Inferior parietal cortex (tissue), 1 donor: ENCODE measurements around the gene CTTN.

Source experiments
- DNase-seq: peaks from one replicate; pipeline ENCODE4 v3.0.0-alpha.2; 2016; ENCODE audit errors: extremely low spot score

Gene CTTN

DNA sequence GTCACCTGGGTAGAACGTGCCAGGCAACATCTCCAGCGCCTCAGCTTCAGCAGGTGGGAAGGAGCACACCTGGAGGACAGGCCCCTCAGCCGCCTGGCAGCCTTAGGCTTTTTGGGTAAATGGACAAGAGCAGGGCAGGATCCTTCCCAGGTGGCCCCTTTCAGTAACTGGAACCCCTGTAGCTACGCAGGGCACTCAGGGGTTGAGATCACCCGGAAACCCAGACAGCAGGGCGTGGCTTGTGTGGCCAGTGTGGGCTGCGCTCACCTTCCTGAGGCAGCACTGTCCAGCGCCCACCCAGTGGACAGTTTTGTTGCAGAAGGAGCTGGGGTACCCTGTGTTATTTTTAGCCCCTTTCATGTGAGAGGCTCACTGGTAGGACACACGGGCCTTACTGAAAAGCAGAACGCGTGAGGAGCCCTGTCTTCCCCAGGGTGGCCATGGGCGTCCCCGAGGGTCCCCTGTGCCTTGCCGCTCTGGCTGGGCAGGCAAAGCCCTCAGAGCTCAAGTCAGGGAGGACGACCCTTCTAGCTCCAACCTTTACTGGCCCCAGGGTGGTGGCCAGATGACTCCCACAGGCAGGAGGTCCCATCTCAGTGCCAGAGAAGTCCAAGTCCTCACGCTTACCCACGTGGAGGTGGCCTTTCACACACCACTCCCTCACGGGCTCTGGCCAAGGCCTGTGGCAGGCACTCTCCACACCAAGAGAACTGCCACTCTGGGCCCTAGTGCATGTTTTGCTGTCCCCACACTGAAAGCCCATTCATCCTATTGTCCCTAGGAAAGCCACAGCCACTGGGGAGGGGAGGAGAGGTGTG lies 75.8 kb downstream of the CTTN start:
- no peak for DNase-seq

DNA sequence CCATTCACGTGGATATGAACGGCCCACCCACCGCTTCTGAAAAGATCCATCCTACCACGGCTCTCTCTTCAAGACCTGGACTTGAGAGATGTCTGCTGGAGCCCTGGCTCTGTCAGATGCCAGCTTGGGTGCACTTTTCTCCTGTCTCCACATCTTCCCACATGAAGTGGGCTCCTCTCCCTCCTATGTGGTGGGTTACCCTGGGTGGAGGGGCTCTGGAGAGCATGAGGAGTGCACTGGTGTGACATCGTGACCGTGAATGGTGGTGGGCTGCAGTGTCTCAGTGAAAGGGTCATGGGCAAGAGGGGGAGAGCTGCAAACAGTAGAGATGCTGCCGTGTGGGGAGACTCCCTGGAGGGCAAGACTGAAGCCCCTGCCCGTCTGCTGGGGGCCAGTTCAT lies 76.4 kb downstream of the CTTN start:
- no peak for DNase-seq

DNA sequence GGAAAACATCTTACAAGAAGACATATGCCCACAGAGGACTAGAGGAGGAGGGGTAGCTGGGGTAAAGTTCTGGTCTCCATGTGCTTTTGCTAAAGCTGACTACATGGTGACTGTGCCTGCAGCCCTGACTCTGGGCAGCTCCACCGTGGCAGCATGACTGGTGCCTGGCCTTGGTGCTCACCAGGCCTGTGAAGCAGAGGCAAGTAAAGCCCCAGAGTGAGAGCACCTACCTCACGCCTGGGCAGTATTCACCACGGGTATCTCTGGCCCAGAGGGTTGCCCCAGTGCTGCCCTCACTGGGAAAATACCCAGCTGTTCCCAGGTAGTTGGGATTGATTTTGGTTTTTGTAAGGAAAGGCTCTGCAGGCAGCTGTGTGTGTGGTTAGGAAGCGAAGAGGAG lies 78.3 kb downstream of the CTTN start:
- no peak for DNase-seq

GRCh38 chr11:70477176-70477575 lies 78.8 kb downstream of the CTTN start:
- DNase-seq, result no peak

DNA sequence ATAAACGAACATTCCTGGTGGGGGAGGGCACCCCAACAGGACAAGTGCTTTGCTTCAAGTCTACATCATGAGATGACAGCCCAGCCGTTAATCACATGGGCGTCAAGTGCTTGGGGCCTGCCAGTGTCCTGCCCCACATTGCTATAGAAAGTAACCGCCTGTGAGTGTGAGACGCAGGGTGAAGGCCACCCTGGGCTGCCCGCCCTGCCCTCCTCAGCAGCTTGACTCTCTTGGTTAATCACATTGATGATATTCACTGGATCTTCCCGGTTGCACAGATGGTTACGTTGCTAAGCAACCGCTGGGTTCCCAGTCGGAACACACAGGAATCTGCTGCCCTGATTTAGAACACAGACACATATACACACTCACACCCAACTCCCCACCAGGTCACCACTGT lies 79.3 kb downstream of the CTTN start:
- peak; percentile 60 for DNase-seq

DNA sequence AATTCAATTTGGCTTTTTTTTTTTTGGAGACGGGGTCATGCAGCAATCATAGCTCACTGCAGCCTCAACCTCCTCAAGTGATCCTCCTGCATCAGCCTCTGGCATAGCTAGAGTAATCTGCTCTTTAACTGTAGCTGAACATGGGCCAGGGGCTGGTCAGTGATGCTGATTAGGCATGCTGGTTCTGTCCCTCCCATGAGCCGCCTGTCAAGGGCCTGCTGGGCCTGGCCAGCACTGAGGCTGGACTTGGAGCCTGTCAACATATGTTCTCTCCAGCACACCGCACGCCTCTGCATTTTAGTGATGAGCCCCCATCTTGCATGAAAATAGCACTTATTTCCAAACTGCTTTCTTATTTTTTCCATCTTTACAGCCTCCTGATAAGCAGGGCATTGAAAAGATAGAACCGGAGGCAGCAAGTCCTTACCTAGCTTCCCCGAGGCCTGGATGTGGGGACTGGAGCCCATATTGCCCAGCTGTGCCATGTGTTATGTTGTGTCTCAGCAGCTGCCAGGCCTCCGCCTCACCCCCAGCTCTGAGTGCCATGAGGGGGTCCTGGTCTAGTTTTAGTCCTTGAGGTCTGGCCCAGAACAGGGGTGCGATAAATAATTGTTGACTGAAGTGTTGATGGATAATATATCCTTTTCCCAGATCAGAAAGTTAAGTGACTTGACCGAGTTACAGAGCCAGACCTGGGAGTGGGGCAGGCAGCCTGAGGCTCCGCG lies 80.0 kb downstream of the CTTN start:
- no peak for DNase-seq

GRCh38 chr11:70480711-70481110 lies 82.4 kb downstream of the CTTN start:
- DNase-seq, result no peak

DNA sequence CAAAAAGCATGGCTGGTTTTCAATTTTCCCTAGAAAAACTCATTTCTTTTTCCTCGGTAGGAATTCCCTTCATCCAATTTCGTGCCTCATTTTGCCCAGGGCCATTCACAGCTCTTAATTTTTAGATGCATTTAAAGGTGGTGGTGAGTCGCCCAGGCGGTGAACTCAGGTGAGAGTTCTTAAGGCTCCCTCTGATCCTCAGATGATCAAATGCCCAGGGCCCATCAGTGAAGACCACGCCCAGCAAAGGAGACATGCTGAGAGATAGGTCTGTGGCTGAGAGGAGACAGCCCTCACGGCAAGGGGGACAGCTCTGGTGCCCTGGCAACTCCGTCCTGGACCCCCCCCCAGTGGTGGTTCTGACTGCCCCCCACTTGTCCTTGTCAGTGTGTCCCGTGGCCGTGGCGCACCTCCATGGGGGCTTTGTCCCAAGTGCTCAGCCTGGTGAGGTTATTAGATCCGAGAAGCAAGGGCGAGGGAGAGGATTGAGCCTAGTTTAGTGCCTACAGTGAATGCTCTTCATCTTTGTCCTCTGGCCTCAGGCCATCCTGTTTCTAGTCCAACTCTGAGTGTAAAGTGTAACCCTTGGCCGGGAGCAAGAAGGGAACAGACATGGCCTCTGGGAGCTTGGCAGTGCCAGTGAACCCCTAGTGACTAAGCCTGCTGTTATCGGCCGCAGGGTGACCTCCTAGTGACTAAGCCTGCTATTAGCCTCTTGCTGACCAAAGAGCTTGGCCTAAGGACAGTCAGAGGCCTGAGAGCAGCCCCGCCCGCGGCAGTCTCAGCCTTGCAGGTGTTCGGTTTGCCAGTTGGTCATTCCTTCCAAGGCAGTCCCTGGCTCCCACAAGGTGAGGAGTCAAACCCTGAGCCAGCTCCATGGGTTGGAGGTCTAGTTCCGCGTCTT lies 83.5 kb downstream of the CTTN start:
- DNase-seq, result no peak

- DNase-seq, result no peak
These were observed 84.2 kb downstream of the CTTN start for GRCh38 chr11:70482529-70482917.

GRCh38 chr11:70483077-70483861 lies 84.9 kb downstream of the CTTN start:
- DNase-seq, result no peak

- DNase-seq, result no peak
These were observed 85.6 kb downstream of the CTTN start for GRCh38 chr11:70483917-70484316.

- DNase-seq, result no peak
These were observed 87.1 kb downstream of the CTTN start for GRCh38 chr11:70485326-70486025.

GRCh38 chr11:70486026-70486415 lies 87.7 kb downstream of the CTTN start:
- no peak for DNase-seq
